Stomach smooth muscle (tissue), 2 donors: ENCODE measurements around the gene RC3H2.
A peak's percentile ranks its signal among the peaks of the same experiment; 100 is the strongest.

ENCODE experiments used
- H3K27ac ChIP-seq: one replicate; pipeline ENCODE4 v1.7.0; 2013; ENCODE audit warnings: mild to moderate bottlenecking, low read length, inconsistent platforms
- H3K27me3 ChIP-seq, 2 donors: one replicate each; pipeline ENCODE4 v1.7.0; 2013; ENCODE audit warnings: low read length in 2 of 2; ENCODE audit not compliant: insufficient read depth in 2 of 2, control insufficient read depth in 1 of 2
- H3K36me3 ChIP-seq, 2 donors: one replicate each; pipeline ENCODE4 v1.7.0; 2013; ENCODE audit warnings: low read length in 2 of 2; ENCODE audit not compliant: control insufficient read depth in 2 of 2, insufficient read depth in 2 of 2
- H3K4me1 ChIP-seq: one replicate; pipeline ENCODE4 v1.7.0; 2013; ENCODE audit warnings: low read length; ENCODE audit not compliant: control insufficient read depth, insufficient read depth
- H3K4me3 ChIP-seq, 2 donors: one replicate each; pipeline ENCODE4 v1.7.0; 2013; ENCODE audit warnings: low read length in 2 of 2
- H3K9ac ChIP-seq, 2 donors: one replicate each; pipeline ENCODE4 v1.7.0; 2013; ENCODE audit warnings: low read length in 2 of 2, mild to moderate bottlenecking in 1 of 2
- H3K9me3 ChIP-seq, 2 donors: one replicate each; pipeline ENCODE4 v1.7.0; 2013; ENCODE audit warnings: low read length in 2 of 2; ENCODE audit not compliant: control insufficient read depth in 2 of 2
- donor health status: healthy.
- donor health status: Pancreatic carcinoma.

RC3H2 gene

GRCh38 chr9:122941582-122942234, 36.5 kb upstream of the RC3H2 start:
- peak overlapping the region; percentile 76 to 92 for H3K4me3 ChIP-seq
- no peaks in the 10 kb centered on the region for H3K9me3 ChIP-seq
- H3K27ac ChIP-seq, result peak overlapping the region; percentile 91
- peak overlapping the region; percentile 69 to 93 for H3K9ac ChIP-seq
- peaks cover 14% of the 10 kb centered on the region for H3K4me1 ChIP-seq
- no peaks in the 10 kb centered on the region for H3K27me3 ChIP-seq
- H3K36me3 ChIP-seq, result peaks cover 1 to 5% of the 10 kb centered on the region in 2 donors

DNA sequence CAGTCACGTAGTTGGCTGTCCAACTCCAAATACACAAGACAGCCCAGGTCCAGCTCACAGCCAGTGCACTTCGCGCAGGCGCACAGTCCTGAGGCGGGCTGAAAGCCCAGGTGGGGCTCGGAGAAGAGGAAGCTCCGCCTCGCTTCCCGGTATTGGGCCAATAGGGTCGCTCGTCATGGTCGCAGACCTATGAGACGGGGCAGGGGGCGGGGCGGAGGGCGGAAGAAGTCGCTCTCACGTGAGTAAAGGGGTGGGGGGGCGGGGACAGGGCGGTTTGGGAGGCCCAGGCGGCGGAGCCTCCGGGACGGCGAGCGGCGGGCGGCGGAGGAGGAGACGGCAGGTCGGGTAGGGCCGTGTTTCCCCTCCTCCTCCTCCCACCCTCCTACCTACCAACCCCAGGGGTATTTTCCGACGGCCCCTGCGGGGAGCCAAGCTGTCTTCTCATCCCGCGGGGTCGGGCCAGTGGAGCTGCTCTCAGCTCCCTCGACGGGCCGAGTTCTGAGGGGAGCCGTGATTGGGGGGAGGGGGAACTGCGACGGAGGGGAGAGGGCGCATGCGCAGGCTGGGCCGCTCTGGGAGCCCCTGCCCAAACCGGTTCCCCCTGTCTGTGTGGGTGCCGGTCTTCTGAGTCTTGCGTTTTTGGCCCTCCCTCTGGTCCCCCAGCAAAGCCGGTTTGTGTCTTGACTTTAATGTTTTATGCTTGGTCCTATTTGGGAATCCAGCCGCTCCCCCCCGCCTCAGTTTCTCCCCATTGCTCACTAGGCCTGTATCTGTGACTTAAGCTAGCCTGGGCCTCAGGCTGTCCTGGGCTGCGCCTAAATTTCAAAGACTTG, 35.8 kb upstream of the RC3H2 start, which contains the start of gene RABGAP1:
TSS of gene RABGAP1 (plus strand) at position 272 of the 833 bp plus-strand sequence. CDS start 16,040 bp downstream, outside the sequence.
- H3K4me1 ChIP-seq, result peaks cover 8% of the 10 kb centered on the region
- peak within 1 kb of the TSS; percentile 91 for H3K27ac ChIP-seq
- peak within 1 kb of the TSS; percentile 76 to 92 for H3K4me3 ChIP-seq
- H3K36me3 ChIP-seq, result peaks cover 6 to 9% of the 10 kb centered on the region in 2 donors
- H3K9me3 ChIP-seq, result no peaks in the 10 kb centered on the region
- no peaks in the 10 kb centered on the region for H3K27me3 ChIP-seq
- H3K9ac ChIP-seq, result peak within 1 kb of the TSS; percentile 69 to 93

GRCh38 chr9:122940454-122940748, 35.2 kb upstream of the RC3H2 start:
- Histone ChIP-seq H3K9me3 (no peaks in the 10 kb centered on the region), H3K9ac (peak overlapping the region; percentile 33 to 69), H3K27me3 (no peaks in the 10 kb centered on the region), H3K36me3 (peaks cover 6 to 9% of the 10 kb centered on the region in 2 donors), H3K4me3 (peak overlapping the region; percentile 61 to 72), H3K27ac (peak overlapping the region; percentile 66), H3K4me1 (peaks cover 7% of the 10 kb centered on the region)

- Histone ChIP-seq H3K36me3 (peaks cover 6 to 9% of the 10 kb centered on the region in 2 donors), H3K9me3 (no peaks in the 10 kb centered on the region), H3K4me3 (no peak overlapping the region), H3K9ac (no peak overlapping the region), H3K27me3 (no peaks in the 10 kb centered on the region), H3K27ac (peak overlapping the region; percentile 66), H3K4me1 (peaks cover 5% of the 10 kb centered on the region)
These were observed 34.4 kb upstream of the RC3H2 start for GRCh38 chr9:122939601-122940000.

DNA sequence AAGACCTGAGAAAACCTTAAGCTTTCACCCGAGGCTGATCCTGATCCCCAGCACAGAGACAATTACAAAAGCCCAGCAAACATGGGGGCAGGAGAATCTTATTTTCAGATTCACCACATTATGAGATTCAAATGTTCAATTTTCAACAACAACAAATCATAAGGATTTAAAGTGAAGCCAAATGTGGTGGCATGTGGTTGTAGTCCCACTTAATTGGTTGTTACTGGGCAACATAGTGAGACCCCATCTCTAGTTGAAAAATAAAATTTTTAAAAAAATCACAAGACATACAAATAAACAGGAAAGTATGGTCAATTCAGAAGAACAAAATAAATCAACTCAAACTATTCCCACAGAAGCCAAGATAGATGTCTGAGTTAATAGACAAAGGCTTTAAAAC, 31.7 kb upstream of the RC3H2 start:
- no peaks in the 10 kb centered on the region for H3K27me3 ChIP-seq
- peaks cover 6 to 9% of the 10 kb centered on the region in 2 donors for H3K36me3 ChIP-seq
- no peak overlapping the region for H3K4me3 ChIP-seq
- H3K27ac ChIP-seq, result no peak overlapping the region
- no peak overlapping the region for H3K9ac ChIP-seq
- no peaks in the 10 kb centered on the region for H3K9me3 ChIP-seq
- H3K4me1 ChIP-seq, result peaks cover 7% of the 10 kb centered on the region

DNA sequence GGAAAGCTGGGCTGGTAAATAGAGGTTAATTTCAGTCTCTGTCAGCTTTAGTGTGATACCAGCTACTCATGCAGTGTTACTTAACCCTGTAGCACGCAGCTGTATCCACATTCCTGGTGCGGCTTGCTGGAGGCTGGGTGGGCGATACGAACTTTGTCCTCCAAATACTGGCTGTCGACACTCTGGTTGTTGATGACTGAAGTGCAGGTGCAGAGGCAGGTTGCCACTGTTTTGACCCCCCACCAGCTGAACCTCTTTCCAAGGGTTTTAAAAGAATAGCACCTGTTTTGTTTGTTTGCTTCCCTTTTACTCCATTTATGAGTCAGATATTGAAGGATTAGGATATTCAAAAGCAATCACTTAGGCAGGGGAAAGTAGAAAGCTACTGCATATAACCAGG, 31.3 kb upstream of the RC3H2 start:
- H3K9ac ChIP-seq, result no peak overlapping the region
- H3K4me3 ChIP-seq, result no peak overlapping the region
- H3K9me3 ChIP-seq, result no peaks in the 10 kb centered on the region
- no peaks in the 10 kb centered on the region for H3K27me3 ChIP-seq
- no peak overlapping the region for H3K27ac ChIP-seq
- H3K36me3 ChIP-seq, result peaks cover 6 to 9% of the 10 kb centered on the region in 2 donors
- H3K4me1 ChIP-seq, result peaks cover 7% of the 10 kb centered on the region

DNA sequence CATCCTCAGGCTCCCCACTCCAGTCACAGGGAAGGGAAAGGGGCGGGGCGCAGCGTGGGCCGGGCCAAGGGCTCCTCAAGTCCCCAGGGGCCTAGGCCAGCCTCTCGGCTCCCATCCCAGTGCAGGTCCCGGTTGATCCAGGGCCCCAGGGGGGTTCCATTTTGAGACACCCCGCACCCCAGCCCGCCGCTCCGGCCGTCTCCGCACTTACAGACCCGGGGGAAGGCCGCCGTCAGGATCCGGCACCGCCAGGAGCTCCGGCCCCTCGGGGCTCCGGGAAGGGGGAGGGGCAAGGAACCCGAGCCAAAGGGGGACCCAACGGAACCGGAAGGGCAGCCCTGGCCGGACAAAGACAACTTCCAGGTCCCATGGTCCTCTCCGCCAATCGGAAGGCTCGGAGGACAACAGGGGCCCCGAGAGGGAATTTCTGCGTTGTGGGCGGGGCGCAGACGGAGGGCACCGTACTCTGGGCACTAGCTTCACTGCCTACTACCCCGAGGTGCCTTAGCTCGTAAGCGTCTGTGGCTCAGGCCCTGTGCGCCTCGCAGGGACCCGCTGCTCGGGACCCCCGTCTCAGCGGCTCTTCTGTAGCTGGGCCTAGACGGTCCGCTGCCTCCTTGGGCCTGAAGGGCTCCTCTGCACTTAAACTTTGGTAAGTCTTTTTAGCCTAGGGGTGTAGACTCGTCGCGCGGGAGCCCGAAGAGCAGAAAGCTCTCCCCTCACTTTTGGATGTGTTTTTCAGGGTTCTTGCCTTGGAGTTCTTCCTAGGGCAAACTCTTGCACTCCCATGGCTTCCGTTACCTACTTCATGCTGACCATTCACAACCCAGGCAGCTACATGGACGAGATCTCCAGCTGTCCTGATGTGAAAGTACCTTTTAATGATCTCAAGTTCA, 26.3 kb upstream of the RC3H2 start, which contains the start of gene ZBTB26:
TSS of gene ZBTB26 (minus strand) at position 287 of the 896 bp plus-strand sequence. CDS start 11,578 bp downstream, outside the sequence.
- H3K9ac ChIP-seq, result peak within 1 kb of the TSS; percentile 73 to 83
- H3K36me3 ChIP-seq, result peaks cover 2% of the 10 kb centered on the region in 2 donors
- H3K9me3 ChIP-seq, result no peaks in the 10 kb centered on the region
- H3K27ac ChIP-seq, result peak within 1 kb of the TSS; percentile 72
- H3K27me3 ChIP-seq, result no peaks in the 10 kb centered on the region
- H3K4me3 ChIP-seq, result peak within 1 kb of the TSS; percentile 85 to 94
- peaks cover 15% of the 10 kb centered on the region for H3K4me1 ChIP-seq

- Histone ChIP-seq H3K4me1 (peaks cover 15% of the 10 kb centered on the region), H3K36me3 (no peaks in the 10 kb centered on the region), H3K9ac (peak overlapping the region; percentile 73 to 83), H3K9me3 (no peaks in the 10 kb centered on the region), H3K27me3 (no peaks in the 10 kb centered on the region), H3K27ac (peak overlapping the region; percentile 72), H3K4me3 (peak overlapping the region; percentile 85 to 94)
These were observed 25.5 kb upstream of the RC3H2 start for GRCh38 chr9:122930541-122931225.

DNA sequence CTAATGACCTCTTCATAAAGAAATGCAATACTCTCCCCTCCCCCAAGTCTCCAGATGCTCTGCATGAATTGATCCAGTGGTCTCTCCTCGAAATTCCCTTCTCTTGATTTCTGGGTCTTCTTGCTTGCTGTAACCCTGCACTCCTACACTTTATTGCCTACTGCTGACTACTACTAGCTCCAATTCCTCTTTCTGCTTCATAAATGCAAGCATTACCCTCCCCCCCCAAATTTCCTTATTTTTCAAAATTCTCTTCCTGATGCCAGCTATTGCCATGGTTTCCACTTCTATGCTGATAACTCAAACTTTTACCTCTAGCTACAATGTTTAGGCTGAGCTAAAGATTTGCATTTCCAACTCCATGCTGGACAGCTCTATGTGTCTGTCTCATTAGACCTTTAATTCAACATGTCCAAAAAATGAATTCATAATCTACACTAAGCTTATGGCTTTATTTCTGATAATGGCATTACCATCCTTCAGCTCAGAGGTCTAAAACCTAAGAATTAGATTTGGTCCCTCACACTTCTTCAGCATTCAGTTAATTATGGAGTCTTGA, 24.7 kb upstream of the RC3H2 start:
- no peaks in the 10 kb centered on the region for H3K27me3 ChIP-seq
- H3K4me3 ChIP-seq, result peak overlapping the region; percentile 85 to 94
- no peak overlapping the region for H3K27ac ChIP-seq
- H3K9me3 ChIP-seq, result no peaks in the 10 kb centered on the region
- no peaks in the 10 kb centered on the region for H3K36me3 ChIP-seq
- H3K9ac ChIP-seq, result peak overlapping the region in 1 of 2 donors; percentile 73
- H3K4me1 ChIP-seq, result peaks cover 15% of the 10 kb centered on the region
